Cerebellar nuclear complex (tissue), 1 donor: Measurements from ENCODE around the gene PTGES.
"Not testable (repeated sequence)": the region's sequence is repeated elsewhere in the genome, so short reads cannot be mapped to it uniquely, and the experiment has no call there.

Source experiments
- DNase-seq, 2 experiments: peaks; one replicate each; lab custom pipeline; 2025; lab: John Stamatoyannopoulos, UW

The PTGES gene

GRCh38 chr9:129752900-129753729 is at the start of gene PTGES:
Gene PTGES (minus strand): TSS chr9:129753042. CDS start chr9:129753012, 30 bp downstream.
- DNase-seq = no peak

GRCh38 chr9:129801504-129801903 is 48.7 kb upstream of the PTGES start:
- no peak for DNase-seq

- no peak for DNase-seq
Observed at GRCh38 chr9:129798973-129799372, 46.1 kb upstream of the PTGES start.

- not testable (repeated sequence) for DNase-seq
Observed at GRCh38 chr9:129796029-129796428, 43.2 kb upstream of the PTGES start.

DNA sequence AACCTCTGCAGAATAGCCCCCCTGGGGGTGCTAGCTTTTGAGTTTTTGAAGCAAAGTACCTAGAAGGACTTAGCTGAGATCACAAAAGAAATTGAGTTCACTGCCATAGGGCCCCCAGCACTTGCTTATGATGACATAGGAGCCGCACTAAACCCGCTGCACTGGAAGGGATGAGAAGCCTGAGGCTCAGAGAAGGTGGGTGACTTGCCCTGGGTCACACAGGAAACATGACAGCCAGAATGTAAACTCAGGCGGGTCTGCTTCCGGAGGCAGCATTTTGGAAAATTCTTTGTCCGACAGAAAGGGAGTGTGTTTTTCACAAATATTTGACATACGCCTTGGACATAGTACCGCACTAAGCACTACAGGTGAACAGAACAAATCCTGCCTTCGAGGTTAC is 41.7 kb upstream of the PTGES start:
- no peak for DNase-seq

- no peak for DNase-seq
Observed at GRCh38 chr9:129786481-129786880, 33.6 kb upstream of the PTGES start.

- DNase-seq = no peak
Observed at GRCh38 chr9:129785866-129786265, 33.0 kb upstream of the PTGES start.

DNA sequence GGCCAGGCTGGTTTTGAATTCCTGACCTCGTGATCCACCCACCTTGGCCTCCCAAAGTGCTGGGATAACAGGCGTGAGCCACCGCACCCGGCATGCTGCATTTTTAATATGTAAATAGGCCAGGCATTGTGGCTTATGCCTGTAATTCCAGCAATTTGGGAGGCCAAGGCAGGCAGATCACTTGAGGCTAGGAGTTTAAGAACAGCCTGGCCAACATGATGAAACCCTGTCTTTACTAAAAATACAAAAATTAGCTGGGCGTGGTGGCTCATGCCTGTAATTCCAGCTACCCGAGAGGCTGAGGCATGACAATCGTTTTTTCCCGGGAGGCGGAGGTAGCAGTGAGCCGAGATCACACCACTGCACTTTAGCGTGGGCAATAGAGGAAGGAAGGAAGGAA is 32.1 kb upstream of the PTGES start:
- DNase-seq = not testable (repeated sequence)

GRCh38 chr9:129783516-129784361 is 30.9 kb upstream of the PTGES start:
- DNase-seq = peak in 1 of 2 experiments; percentile 19

DNA sequence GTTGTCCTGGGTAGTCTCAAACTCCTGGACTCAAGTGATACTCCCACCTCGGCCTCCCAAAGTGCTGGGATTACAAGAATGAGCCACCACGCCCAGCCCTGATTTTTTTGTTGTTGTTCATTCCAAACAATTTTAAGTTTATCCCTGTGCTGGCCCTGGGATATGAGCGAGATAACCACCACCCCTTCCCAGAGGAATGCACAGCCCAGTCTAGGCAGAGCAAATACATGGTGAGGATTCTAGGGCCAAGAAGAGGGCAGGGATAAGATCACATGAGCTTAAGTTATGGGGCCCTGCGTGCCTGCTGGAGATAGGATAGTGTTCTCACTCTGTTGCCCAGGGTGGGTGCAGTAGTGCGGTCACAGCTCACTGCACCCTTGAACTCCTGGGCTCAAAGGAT is 29.1 kb upstream of the PTGES start:
- no peak for DNase-seq

- no peak for DNase-seq
Observed at GRCh38 chr9:129781131-129781530, 28.3 kb upstream of the PTGES start.

- no peak for DNase-seq
Observed at GRCh38 chr9:129779560-129780190, 26.8 kb upstream of the PTGES start.

- DNase-seq = no peak
Observed at GRCh38 chr9:129778469-129778868, 25.6 kb upstream of the PTGES start.

DNA sequence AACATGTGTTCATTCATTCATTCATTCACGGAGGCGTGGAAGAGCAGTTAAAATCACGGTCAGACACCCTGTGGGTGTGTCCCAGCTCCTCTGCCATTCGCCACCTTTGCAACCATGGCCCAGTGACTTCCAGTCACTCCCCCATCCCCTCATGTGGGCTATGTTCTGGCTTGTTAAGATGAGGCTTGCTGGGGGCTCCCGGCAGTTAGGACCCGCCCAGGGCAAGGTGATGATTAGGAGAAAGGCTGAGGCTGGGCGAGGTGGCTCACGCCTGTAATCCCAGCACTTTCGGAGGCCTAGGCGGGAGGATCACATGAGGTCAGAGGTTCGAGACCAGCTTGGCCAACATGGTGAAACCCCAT is 24.9 kb upstream of the PTGES start:
- no peak for DNase-seq

DNA sequence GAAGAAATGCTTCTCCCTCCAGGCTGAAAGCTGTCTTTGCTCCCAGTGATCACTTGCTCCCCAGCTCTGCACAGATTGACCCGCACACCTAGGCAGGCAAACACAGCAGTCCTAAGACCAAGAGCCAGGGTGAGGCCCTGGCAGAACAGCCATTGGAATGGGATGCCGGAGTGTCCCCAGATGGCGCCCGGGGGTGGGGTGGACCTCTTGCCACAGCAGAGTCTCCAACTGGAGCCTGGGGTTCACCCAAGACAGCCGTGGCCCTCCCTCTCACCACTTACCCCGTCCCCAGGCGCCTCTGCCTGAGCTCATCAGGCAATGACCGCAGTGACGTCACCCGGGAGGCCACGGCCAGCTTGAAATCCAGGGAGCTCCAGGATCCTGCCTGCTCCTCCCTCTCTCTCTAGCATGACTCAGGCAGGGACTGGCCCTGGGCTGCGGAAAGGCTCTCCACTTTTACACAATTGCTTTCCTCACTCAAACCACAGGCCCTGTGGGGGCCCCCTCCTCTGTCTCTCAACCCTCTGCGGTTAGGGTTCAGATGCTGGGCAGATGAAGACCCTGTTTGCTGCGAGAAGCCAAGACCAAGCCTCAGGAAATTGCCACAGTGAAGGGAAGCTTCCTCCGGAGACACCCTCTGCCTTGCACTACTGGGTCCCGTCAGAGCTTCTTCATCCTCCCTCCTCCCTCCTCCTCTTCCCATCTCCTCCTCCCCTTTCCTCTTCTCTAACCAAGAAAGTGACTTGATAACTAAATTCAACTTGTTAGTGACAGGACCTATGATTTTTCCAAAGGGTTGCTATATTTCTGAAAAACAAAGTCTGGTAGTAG is 24.3 kb upstream of the PTGES start:
- no peak for DNase-seq

DNA sequence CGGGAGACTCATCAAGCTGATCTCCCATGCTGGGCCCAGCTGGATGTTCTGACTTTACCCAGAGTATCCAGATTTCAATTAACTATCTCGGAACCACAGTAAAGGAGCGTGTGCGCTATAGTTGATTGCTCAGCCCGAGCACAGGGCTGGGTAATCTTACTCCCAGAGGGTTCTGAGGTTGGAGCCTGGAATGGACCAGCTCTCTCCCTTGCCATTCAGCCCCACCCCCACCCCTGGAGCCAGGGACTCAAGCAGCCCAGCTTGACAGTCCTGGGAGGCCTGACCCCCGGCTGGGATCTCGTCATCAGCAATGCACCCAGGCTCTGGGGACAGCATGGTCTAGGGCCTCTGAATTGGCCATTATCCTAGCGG is 23.7 kb upstream of the PTGES start:
- DNase-seq = no peak

DNA sequence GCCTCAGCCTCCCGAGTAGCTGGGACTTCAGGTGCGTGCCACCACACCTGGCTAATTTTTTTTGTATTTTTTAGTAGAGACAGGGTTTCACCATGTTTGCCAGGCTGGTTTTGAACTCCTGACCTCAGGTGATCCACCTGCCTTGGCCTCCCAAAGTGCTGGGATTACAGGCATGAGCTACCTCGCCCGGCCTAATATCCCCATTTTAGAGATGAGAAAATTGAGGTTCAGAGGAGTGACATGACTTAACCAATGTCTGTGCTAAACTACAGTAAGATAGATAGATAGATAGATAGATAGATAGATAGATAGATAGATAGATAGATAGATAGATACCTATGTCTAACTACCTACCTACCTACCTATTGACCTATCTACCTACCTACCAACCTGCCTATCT is 23.3 kb upstream of the PTGES start:
- DNase-seq = not testable (repeated sequence)

DNA sequence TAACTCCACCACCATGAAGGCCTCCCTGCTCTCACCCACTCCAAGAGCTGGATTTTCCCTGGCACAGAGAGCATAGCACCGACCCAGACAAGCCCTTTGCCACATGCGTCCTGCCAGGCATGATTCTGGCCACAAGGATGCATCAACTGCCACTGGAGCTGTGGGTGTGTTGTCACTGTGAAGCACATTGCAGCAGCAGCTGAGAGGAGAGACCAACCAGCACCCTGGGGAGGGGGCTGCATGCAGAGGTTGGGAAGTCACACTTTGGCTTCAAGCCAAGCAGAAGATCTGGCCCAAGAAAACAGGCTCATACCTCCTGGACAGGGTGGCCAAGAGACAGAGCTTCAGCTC is 22.6 kb upstream of the PTGES start:
- DNase-seq = no peak

DNA sequence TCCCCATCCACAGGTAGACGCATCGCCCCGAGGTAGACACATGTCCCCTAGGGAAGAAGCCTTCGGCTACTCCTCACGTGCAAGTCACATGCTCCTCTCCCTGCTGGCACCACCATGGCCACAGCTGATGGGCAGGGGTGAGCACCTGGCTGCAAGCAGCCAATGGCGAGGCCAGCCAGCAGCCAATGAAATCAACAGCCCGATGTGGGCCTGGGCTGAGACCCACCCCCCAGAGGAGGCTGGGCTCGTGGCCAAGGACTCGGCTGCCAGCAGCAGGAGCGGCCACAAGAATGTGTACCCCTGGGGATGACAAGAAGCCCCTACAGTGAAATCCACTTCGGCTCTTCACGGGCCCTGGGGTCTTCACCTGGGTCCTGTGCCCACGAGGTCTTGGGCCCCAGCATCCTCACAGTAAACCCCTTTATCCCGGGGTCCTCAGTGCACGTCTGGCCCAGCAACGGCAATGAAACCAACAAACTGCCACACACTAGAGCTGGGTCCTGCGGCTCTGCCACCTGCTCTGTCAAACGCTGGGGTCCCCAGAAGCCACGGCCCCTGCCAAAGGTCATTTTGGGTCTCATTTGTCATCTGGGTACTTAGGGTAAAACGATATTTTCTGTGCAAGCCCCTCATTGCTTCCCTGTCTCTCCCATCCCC is 22.1 kb upstream of the PTGES start:
- no peak for DNase-seq

GRCh38 chr9:129773262-129774048 is 20.6 kb upstream of the PTGES start:
- no peak for DNase-seq

DNA sequence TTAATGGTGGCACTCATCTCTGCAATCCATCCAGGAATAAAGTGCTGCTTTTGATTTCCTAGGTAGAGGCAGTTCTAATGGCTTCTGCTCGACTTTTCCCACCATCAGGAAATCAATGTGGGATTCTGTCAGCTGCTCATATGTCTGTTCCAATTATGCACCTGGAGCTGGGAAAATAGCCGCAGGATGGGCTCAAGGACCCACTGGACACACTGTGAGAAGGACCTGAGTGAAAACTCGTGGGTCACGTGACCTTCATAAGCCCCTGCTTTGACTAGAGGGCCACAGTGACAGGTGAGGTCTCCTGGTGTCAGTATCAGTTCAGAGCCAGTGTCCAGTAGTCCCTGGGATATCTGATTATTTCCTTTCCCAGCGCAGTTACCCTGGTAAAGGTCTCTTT is 17.9 kb upstream of the PTGES start:
- DNase-seq = no peak
